Measurements from ENCODE around the gene MYH7.
"Not testable (repeated sequence)": the region's sequence is repeated elsewhere in the genome, so short reads cannot be mapped to it uniquely, and the experiment has no call there.

- TF ChIP-seq CTCF (IDR thresholded peaks at IDR 0.05) = peak in 2 of 4 donors; percentile 11 to 13
- not testable (repeated sequence) for TF ChIP-seq POLR2A (IDR thresholded peaks at IDR 0.05)
Observed at GRCh38 chr14:23456883-23457586, 21.6 kb upstream of the MYH7 start.
